PFSK-1 (cell line): Measurements from ENCODE around the gene BHMT.

Source experiments
- FOXP2 ChIP-seq: optimal IDR thresholded peaks from 2 replicates; pipeline ENCODE3; 2011; ENCODE audit warnings: borderline replicate concordance, control low read depth, inconsistent platforms; ENCODE audit not compliant: insufficient read depth; ENCODE audit errors: extremely low read length, extremely low read depth
- POLR2AphosphoS5 ChIP-seq: IDR thresholded peaks from 2 replicates; pipeline ENCODE4 v1.6.1; 2012; ENCODE audit warnings: low read depth, mild to moderate bottlenecking, control low read depth, low read length, moderate library complexity
- REST ChIP-seq, 2 experiments: IDR thresholded peaks; 2 replicates each; pipeline versions ENCODE4 v1.6.1 to v1.8.0; 2011 to 2012; ENCODE audit warnings: low read depth in 2 of 2, low read length in 2 of 2, control low read depth in 1 of 2, inconsistent platforms in 1 of 2, mild to moderate bottlenecking in 1 of 2, moderate library complexity in 1 of 2; ENCODE audit not compliant: insufficient read depth in 1 of 2
- SIN3A ChIP-seq: IDR thresholded peaks from 2 replicates; pipeline ENCODE4 v1.6.1; 2012; ENCODE audit warnings: mild to moderate bottlenecking, low read length, moderate library complexity, borderline replicate concordance; ENCODE audit not compliant: insufficient read depth
- TAF1 ChIP-seq: IDR thresholded peaks from 2 replicates; pipeline ENCODE4 v1.6.1; 2012; ENCODE audit warnings: low read length, control low read depth, borderline replicate concordance; ENCODE audit not compliant: insufficient read depth

BHMT gene

DNA sequence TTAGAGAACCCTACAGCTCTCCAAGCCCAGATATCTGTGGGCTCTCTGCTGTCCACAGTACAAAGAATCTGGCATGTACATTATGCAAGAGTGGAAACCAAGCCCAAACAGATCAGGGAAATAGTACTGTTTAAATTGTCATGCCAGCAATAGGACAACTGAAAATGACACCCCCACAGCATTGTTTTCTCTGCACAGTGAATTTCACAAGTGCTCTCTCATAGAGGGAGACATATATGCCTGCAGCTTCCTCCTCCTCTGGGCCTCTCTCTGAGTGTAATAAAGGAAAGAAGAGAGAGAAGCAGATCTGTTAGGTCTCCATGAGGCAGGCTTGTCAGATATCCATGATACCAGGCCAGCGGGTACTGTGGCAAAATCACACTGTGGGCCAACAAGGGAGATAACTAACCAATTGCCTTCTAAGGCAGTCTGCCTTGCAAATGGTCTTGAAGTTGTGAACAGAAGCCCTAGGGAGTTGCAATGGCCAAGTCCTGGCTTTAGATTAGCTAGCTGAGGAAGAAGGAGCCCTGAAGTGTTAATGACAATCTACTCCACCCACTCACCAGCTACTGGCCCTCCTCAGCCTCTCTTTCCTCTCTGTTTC lies 69.9 kb downstream of the BHMT start:
- TF ChIP-seq TAF1 (no peak), POLR2AphosphoS5 (no peak), FOXP2 (no peak), SIN3A (no peak), REST (IDR thresholded peaks at IDR 0.05; ENCODE audit: insufficient read depth in 1 of 2, low read depth in 2 of 2, low read length in 2 of 2) (no peak)
